Measurements from ENCODE around the gene MACF1. TPM values are rescaled to one million over a fixed set of nuclear protein-coding genes. Genes with fewer than 3 reads are reported as not detected.
A peak's percentile ranks its signal among the peaks of the same experiment; 100 is the strongest.

Gene MACF1
- total and polyA plus RNA-seq, 8 donors = 16.8 to 662 (median 236) TPM

GRCh38 chr1:39214021-39214713, 9.7 kb downstream of the MACF1 start:
- peak in 1 of 2 donors; percentile 68 for DNase-seq
- Histone ChIP-seq H3K27ac (peak overlapping the region; percentile 16 to 81 (median 73)), H3K27me3 (no peaks in the 10 kb centered on the region), H3K4me3 (no peak overlapping the region), H3K9me3 (no peaks in the 10 kb centered on the region), H3K4me1 (peaks cover 34 to 75% (median 54%) of the 10 kb centered on the region in 4 donors), H3K36me3 (no peaks in the 10 kb centered on the region)
- intact Hi-C loops (cut with DNase I; ENCODE audit: low total_unique reads) = no loop called here
- TF ChIP-seq EP300 (IDR thresholded peaks at IDR 0.05) (no peak), CTCF (IDR thresholded peaks at IDR 0.05) (no peak), POLR2AphosphoS5 (IDR thresholded peaks at IDR 0.05) (no peak), POLR2A (IDR thresholded peaks at IDR 0.05) (no peak)
- WGBS, 5 donors = 17 to 22% (median 18%) methylated on average over 7 of the region's 7 CpGs

DNA sequence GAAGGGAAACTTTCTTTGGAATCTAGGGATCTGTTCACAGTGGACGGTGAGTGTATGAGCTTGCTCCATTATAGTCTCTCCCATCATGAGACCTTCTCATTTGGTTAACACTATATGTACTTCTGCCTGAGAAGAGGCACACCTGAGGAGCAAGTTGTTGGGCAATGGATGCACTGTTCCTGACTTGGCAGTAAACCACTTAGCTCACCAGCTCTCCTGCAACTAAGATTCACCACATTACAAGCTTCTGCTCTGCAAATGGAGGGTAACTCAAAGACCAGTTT, 10.2 kb downstream of the MACF1 start:
- Histone ChIP-seq H3K36me3 (no peaks in the 10 kb centered on the region), H3K27me3 (no peaks in the 10 kb centered on the region), H3K9me3 (no peaks in the 10 kb centered on the region), H3K4me1 (peaks cover 35 to 76% (median 57%) of the 10 kb centered on the region in 4 donors), H3K4me3 (peak overlapping the region in 1 of 4 donors; percentile 31), H3K27ac (peak overlapping the region in 4 of 5 donors; percentile 16 to 81 (median 74))
- DNase-seq = no peak
- 0 to 20% (median 12%) methylated on average over 1 of the region's 1 CpG for WGBS, 5 donors
- intact Hi-C loops (cut with DNase I; ENCODE audit: low total_unique reads) = no loop called here
- TF ChIP-seq EP300 (IDR thresholded peaks at IDR 0.05) = no peak
- TF ChIP-seq POLR2A (IDR thresholded peaks at IDR 0.05) = no peak
- no peak for TF ChIP-seq POLR2AphosphoS5 (IDR thresholded peaks at IDR 0.05)
- no peak for TF ChIP-seq CTCF (IDR thresholded peaks at IDR 0.05)

DNA sequence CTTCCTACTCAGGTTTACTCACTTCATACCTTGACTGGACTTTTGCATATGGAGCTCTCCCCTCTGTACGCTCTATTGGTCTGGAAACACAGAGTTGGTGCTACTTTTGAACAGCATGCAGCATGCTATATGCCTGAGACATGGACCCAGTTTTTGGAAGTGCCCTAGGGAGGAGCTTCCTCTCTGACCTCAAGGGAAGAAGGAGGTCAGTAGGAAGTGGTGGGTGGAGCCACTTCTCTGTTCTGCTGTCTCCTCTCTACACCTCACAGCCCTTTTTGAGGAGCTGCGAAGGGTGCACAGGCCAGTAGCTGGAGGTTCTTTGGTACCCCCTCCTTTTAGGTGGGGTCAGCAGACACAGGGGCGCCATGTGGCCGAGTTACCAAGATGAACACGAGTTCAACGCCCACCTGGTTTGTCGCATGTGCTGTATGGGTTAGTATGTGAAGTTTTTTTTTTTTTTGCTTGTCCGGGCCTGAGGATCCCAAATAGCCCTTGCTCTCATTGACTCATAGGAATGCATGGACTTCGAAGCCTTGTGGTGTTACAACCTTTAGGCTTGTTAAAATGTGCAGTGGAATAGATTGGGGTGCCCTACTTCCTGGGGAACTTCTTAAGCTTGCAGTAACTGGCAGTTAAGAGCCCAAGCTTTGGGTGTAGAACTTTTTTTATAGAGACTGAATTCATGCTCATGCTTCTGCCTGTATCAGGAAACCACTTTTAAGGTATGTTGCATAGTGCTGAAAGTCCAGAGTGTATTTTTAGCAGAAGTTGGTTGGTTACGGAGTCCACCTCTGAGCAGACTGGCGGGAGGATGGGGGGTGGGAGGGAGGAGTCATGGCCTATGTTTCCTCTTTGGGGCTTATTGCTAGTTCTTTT, 10.7 kb downstream of the MACF1 start:
- TF ChIP-seq POLR2AphosphoS5 (IDR thresholded peaks at IDR 0.05) (no peak), CTCF (IDR thresholded peaks at IDR 0.05) (no peak), POLR2A (IDR thresholded peaks at IDR 0.05) (no peak), EP300 (IDR thresholded peaks at IDR 0.05) (no peak)
- peak in 1 of 2 donors; percentile 51 for DNase-seq
- peak overlapping the region; percentile 16 to 81 (median 73) for H3K27ac ChIP-seq
- no peaks in the 10 kb centered on the region for H3K36me3 ChIP-seq
- peaks cover 35 to 81% (median 58%) of the 10 kb centered on the region in 4 donors for H3K4me1 ChIP-seq
- peak overlapping the region in 3 of 4 donors; percentile 2 to 31 (median 29) for H3K4me3 ChIP-seq
- 71 to 83% (median 78%) methylated on average over 11 of the region's 11 CpGs for WGBS, 5 donors
- intact Hi-C loops (cut with DNase I; ENCODE audit: low total_unique reads) = no loop called here
- H3K9me3 ChIP-seq = no peaks in the 10 kb centered on the region
- no peaks in the 10 kb centered on the region for H3K27me3 ChIP-seq

DNA sequence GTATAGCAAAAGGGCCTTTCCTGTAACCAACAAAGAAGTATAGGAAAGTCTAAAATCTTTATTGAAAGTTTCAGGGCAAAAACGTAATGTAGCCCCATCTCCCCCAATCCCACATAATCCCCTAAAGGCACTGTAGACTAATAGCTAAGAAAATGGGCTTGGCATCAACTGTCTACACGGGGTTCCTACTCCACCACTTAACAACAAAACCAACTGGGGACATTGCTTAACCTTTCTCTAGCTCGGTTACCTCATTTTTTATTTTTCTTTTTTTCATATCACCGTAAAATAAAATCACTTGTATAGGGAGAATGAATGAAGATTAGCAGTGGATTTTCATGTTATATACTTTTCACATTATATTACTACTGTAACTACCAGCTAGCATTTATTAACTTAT, 12.3 kb downstream of the MACF1 start:
- TF ChIP-seq EP300 (IDR thresholded peaks at IDR 0.05) (no peak), CTCF (IDR thresholded peaks at IDR 0.05) (no peak), POLR2A (IDR thresholded peaks at IDR 0.05) (no peak), POLR2AphosphoS5 (IDR thresholded peaks at IDR 0.05) (no peak)
- intact Hi-C loops (cut with DNase I; ENCODE audit: low total_unique reads) = no loop called here
- DNase-seq = no peak
- Histone ChIP-seq H3K36me3 (no peaks in the 10 kb centered on the region), H3K9me3 (no peaks in the 10 kb centered on the region), H3K4me3 (peak overlapping the region in 1 of 4 donors; percentile 29), H3K4me1 (peaks cover 35 to 88% (median 61%) of the 10 kb centered on the region in 4 donors), H3K27me3 (no peaks in the 10 kb centered on the region), H3K27ac (peak overlapping the region in 3 of 5 donors; percentile 73 to 81 (median 75))
- 59 to 84% (median 70%) methylated on average over 4 of the region's 4 CpGs for WGBS, 5 donors
